H9 (cell line): Measurements from ENCODE around the gene ZRSR2. TPM values are rescaled to one million over a fixed set of nuclear protein-coding genes. Genes with fewer than 3 reads are reported as not detected.
A peak's percentile ranks its signal among the peaks of the same experiment; 100 is the strongest.

Experiments used
- DNase-seq: peaks from one replicate; pipeline ENCODE4 v3.0.0-alpha.2; 2017
- H2AFZ ChIP-seq: one replicate; pipeline ENCODE4 v1.6.1; 2013; ENCODE audit warnings: mild to moderate bottlenecking, low read length, control low read depth, moderate library complexity
- H2AK5ac ChIP-seq: 2 replicates; pipeline ENCODE4 v1.6.1; 2013; ENCODE audit warnings: low read length, control low read depth, mixed read lengths; ENCODE audit not compliant: insufficient read length
- H2BK120ac ChIP-seq: one replicate; pipeline ENCODE4 v1.6.1; 2013; ENCODE audit warnings: low read depth, mild to moderate bottlenecking, low read length, control low read depth, inconsistent platforms; ENCODE audit not compliant: poor library complexity, severe bottlenecking
- H2BK12ac ChIP-seq: 2 replicates; pipeline ENCODE4 v1.6.1; 2013; ENCODE audit warnings: low read length, control low read depth, mixed read lengths, low read depth; ENCODE audit not compliant: insufficient read length
- H2BK15ac ChIP-seq: 2 replicates; pipeline ENCODE4 v1.6.1; 2013; ENCODE audit warnings: low read depth, low read length, control low read depth
- H2BK20ac ChIP-seq: one replicate; pipeline ENCODE4 v1.6.1; 2013; ENCODE audit warnings: low read depth, mild to moderate bottlenecking, low read length, control low read depth, inconsistent platforms; ENCODE audit not compliant: poor library complexity, severe bottlenecking
- H2BK5ac ChIP-seq: 2 replicates; pipeline ENCODE4 v1.6.1; 2013; ENCODE audit warnings: low read length, control low read depth, mixed read lengths; ENCODE audit not compliant: insufficient read length
- H3K14ac ChIP-seq: 2 replicates; pipeline ENCODE4 v1.6.1; 2013; ENCODE audit warnings: low read length, control low read depth; ENCODE audit not compliant: insufficient read depth
- H3K18ac ChIP-seq: 2 replicates; pipeline ENCODE4 v1.6.1; 2013; ENCODE audit warnings: low read depth, mild to moderate bottlenecking, mixed read lengths, low read length, control low read depth; ENCODE audit not compliant: insufficient read length
- H3K23ac ChIP-seq: 2 replicates; pipeline ENCODE4 v1.6.1; 2013; ENCODE audit warnings: low read length, control low read depth, mixed read lengths, low read depth; ENCODE audit not compliant: insufficient read length
- H3K23me2 ChIP-seq: 2 replicates; pipeline ENCODE4 v1.6.1; 2013; ENCODE audit warnings: low read depth, mild to moderate bottlenecking, mixed read lengths, low read length, control low read depth; ENCODE audit not compliant: insufficient read length, poor library complexity, severe bottlenecking
- H3K27ac ChIP-seq: 2 replicates; pipeline ENCODE4 v1.5.1; 2013; ENCODE audit warnings: low read length, control low read depth, mixed read lengths, low read depth; ENCODE audit not compliant: insufficient read length
- H3K27me3 ChIP-seq: 2 replicates; pipeline ENCODE4 v1.6.1; 2013; ENCODE audit warnings: low read length, control low read depth, inconsistent platforms; ENCODE audit not compliant: insufficient read depth
- H3K4ac ChIP-seq: 2 replicates; pipeline ENCODE4 v1.6.1; 2013; ENCODE audit warnings: low read depth, mild to moderate bottlenecking, control low read depth, inconsistent platforms, low read length, moderate library complexity
- H3K4me1 ChIP-seq: 2 replicates; pipeline ENCODE4 v1.6.1; 2013; ENCODE audit warnings: low read length, control low read depth, inconsistent platforms; ENCODE audit not compliant: insufficient read depth
- H3K4me2 ChIP-seq: 2 replicates; pipeline ENCODE4 v1.6.1; 2013; ENCODE audit warnings: low read length, control low read depth, mixed read lengths; ENCODE audit not compliant: insufficient read length, insufficient read depth
- H3K56ac ChIP-seq: 2 replicates; pipeline ENCODE4 v1.6.1; 2013; ENCODE audit warnings: low read depth, mild to moderate bottlenecking, mixed read lengths, low read length, control low read depth; ENCODE audit not compliant: insufficient read length
- H3K79me1 ChIP-seq: 2 replicates; pipeline ENCODE4 v1.6.1; 2013; ENCODE audit warnings: low read depth, mild to moderate bottlenecking, moderate library complexity, low read length, control low read depth, inconsistent platforms; ENCODE audit not compliant: insufficient read depth, poor library complexity, severe bottlenecking
- H3K79me2 ChIP-seq: 2 replicates; pipeline ENCODE4 v1.6.1; 2013; ENCODE audit warnings: low read length, control low read depth, inconsistent platforms; ENCODE audit not compliant: insufficient read depth
- H3K9ac ChIP-seq: 2 replicates; pipeline ENCODE4 v1.6.1; 2013; ENCODE audit warnings: low read length, control low read depth, mixed read lengths; ENCODE audit not compliant: insufficient read length; ENCODE audit errors: extremely low read depth
- H3K9me3 ChIP-seq: one replicate; pipeline ENCODE4 v1.6.1; 2013; ENCODE audit warnings: low read depth, low read length, inconsistent platforms; ENCODE audit not compliant: control insufficient read depth
- H3T11ph ChIP-seq: one replicate; pipeline ENCODE4 v1.6.1; 2013; ENCODE audit warnings: mild to moderate bottlenecking, low read length, control low read depth, inconsistent platforms
- H4K20me1 ChIP-seq: one replicate; pipeline ENCODE4 v1.6.1; 2013; ENCODE audit not compliant: control insufficient read depth, insufficient read length, insufficient read depth
- H4K5ac ChIP-seq: 2 replicates; pipeline ENCODE4 v1.6.1; 2013; ENCODE audit warnings: low read depth, mild to moderate bottlenecking, mixed read lengths, low read length, control low read depth; ENCODE audit not compliant: insufficient read length
- H4K8ac ChIP-seq: replicated peaks from 2 replicates; pipeline ENCODE4 v1.6.1; 2013; ENCODE audit warnings: low read length, control low read depth, mixed read lengths, low read depth; ENCODE audit not compliant: insufficient read length
- H4K91ac ChIP-seq: 2 replicates; pipeline ENCODE4 v1.6.1; 2013; ENCODE audit warnings: low read depth, mild to moderate bottlenecking, moderate library complexity, mixed read lengths, low read length, control low read depth; ENCODE audit not compliant: insufficient read length
- H3K27ac Mint-ChIP-seq, 3 experiments: 2 replicates in 2 of 3; 3 replicates in 1 of 3; pipeline ENCODE4 v1.8.0; 2020 to 2021; ENCODE audit warnings: mixed read lengths in 3 of 3, mild to moderate bottlenecking in 1 of 3, moderate library complexity in 1 of 3
- H3K27me3 Mint-ChIP-seq: 2 replicates; pipeline ENCODE4 v1.8.0; 2021; ENCODE audit warnings: low read depth, mild to moderate bottlenecking, moderate library complexity, mixed read lengths
- H3K36me3 Mint-ChIP-seq, 3 experiments: 2 replicates in 2 of 3; 3 replicates in 1 of 3; pipeline ENCODE4 v1.8.0; 2020 to 2021; ENCODE audit warnings: low read depth in 3 of 3, mixed read lengths in 3 of 3; ENCODE audit not compliant: insufficient read depth in 1 of 3
- H3K4me1 Mint-ChIP-seq, 2 experiments: 2 replicates each; pipeline ENCODE4 v1.8.0; 2020; ENCODE audit warnings: mixed read lengths in 2 of 2
- H3K4me3 Mint-ChIP-seq, 2 experiments: 2 replicates in 1 of 2; 3 replicates in 1 of 2; pipeline ENCODE4 v1.8.0; 2020 to 2021; ENCODE audit warnings: mild to moderate bottlenecking in 2 of 2, mixed read lengths in 2 of 2, moderate library complexity in 1 of 2
- H3K9me3 Mint-ChIP-seq, 2 experiments: 2 replicates in 1 of 2; 3 replicates in 1 of 2; pipeline ENCODE4 v1.8.0; 2020; ENCODE audit warnings: mild to moderate bottlenecking in 2 of 2, mixed read lengths in 2 of 2, moderate library complexity in 1 of 2
- WGBS: extraction: QIAGEN DNeasy Blood & Tissue Kit; methylation state at CpG from one replicate; pipeline ENCODE4 v1.1.7; 2013; ENCODE audit warnings: missing lambda C conversion rate, low lambda C conversion rate, mixed read lengths; ENCODE audit not compliant: insufficient read length; ENCODE audit errors: extremely low coverage; 5-methylcytosine and 5-hydroxymethylcytosine counted together
- total RNA-seq: library from RNA; stranded (reverse); gene quantifications from 2 replicates; pipeline ENCODE4 v1.2.1, GENCODE V29; 2021
- TF ChIP-seq, protein P1 (sequence below): fragments of 200-600 bp; sonication (generic); conservative IDR thresholded peaks from 3 replicates; pipeline ENCODE4 v1.8.0; 2021; ENCODE audit warnings: antibody characterized with exemption, mild to moderate bottlenecking

The ZRSR2 gene
- total RNA-seq, 1 experiment from 2014 or later = 21.1 TPM

GRCh38 chrX:15769300-15769954 is 20.9 kb upstream of the ZRSR2 start:
- no peaks in the 10 kb centered on the region for H3K79me1 ChIP-seq
- no peak overlapping the region for H3K4me2 ChIP-seq
- H3K14ac ChIP-seq = no peak overlapping the region
- Mint-ChIP-seq H3K9me3 (peaks cover 2 to 3% of the 10 kb centered on the region in 2 experiments; a peak in 3 of 5 replicates), H3K36me3 (peaks cover 3 to 29% (median 22%) of the 10 kb centered on the region in 3 experiments), H3K4me3 (peak overlapping the region in 1 of 2 experiments; percentile 67; a peak in 4 of 5 replicates), H3K27me3 (no peaks in the 10 kb centered on the region), H3K4me1 (peaks cover 31 to 32% of the 10 kb centered on the region in 2 experiments), H3K27ac (peak overlapping the region; percentile 96 to 98 (median 97))
- H3K4ac ChIP-seq = no peak overlapping the region
- H3K23me2 ChIP-seq = no peaks in the 10 kb centered on the region
- H3K18ac ChIP-seq = no peak overlapping the region
- no peak overlapping the region for H2BK12ac ChIP-seq
- no peak overlapping the region for H4K5ac ChIP-seq
- no peak overlapping the region for H3T11ph ChIP-seq
- H3K9ac ChIP-seq = no peak overlapping the region
- no peak overlapping the region for H2BK20ac ChIP-seq
- no peaks in the 10 kb centered on the region for H3K27me3 ChIP-seq
- H3K23ac ChIP-seq = no peak overlapping the region
- no peak overlapping the region for H2AK5ac ChIP-seq
- peaks cover 3% of the 10 kb centered on the region; the same call in 1 of the 2 replicates for H3K4me1 ChIP-seq
- H2BK120ac ChIP-seq = no peak overlapping the region
- no peak overlapping the region for H2BK5ac ChIP-seq
- TF ChIP-seq, protein P1, sequence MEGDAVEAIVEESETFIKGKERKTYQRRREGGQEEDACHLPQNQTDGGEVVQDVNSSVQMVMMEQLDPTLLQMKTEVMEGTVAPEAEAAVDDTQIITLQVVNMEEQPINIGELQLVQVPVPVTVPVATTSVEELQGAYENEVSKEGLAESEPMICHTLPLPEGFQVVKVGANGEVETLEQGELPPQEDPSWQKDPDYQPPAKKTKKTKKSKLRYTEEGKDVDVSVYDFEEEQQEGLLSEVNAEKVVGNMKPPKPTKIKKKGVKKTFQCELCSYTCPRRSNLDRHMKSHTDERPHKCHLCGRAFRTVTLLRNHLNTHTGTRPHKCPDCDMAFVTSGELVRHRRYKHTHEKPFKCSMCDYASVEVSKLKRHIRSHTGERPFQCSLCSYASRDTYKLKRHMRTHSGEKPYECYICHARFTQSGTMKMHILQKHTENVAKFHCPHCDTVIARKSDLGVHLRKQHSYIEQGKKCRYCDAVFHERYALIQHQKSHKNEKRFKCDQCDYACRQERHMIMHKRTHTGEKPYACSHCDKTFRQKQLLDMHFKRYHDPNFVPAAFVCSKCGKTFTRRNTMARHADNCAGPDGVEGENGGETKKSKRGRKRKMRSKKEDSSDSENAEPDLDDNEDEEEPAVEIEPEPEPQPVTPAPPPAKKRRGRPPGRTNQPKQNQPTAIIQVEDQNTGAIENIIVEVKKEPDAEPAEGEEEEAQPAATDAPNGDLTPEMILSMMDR = no peak
- no peak overlapping the region for H3K56ac ChIP-seq
- no CpG with 5 or more reads among the region's 4 CpGs for WGBS
- H4K8ac ChIP-seq = no peak overlapping the region
- peak overlapping the region; percentile 15 for H3K27ac ChIP-seq
- DNase-seq = peak; percentile 72
- no peaks in the 10 kb centered on the region for H3K79me2 ChIP-seq
- no peak overlapping the region for H2BK15ac ChIP-seq
- H2AFZ ChIP-seq = no peak overlapping the region
- H4K91ac ChIP-seq = no peak overlapping the region
- H4K20me1 ChIP-seq = no peaks in the 10 kb centered on the region
- H3K9me3 ChIP-seq = no peaks in the 10 kb centered on the region
